Brain microvascular endothelial cell (primary cell): Measurements from ENCODE around the gene PRKRA.

Experiments
- DNase-seq: peaks from one replicate; pipeline ENCODE4 v3.0.0-alpha.2; 2020
- H3K27ac ChIP-seq: fragments of 250-450 bp; sonication (Bioruptor Pico); 2 replicates; pipeline ENCODE4 v1.5.1; 2020; ENCODE audit warnings: mild to moderate bottlenecking, moderate library complexity
- H3K27me3 ChIP-seq: fragments of 250-450 bp; sonication (Bioruptor Pico); replicated peaks from 2 replicates; pipeline ENCODE4 v1.5.1; 2020; ENCODE audit warnings: mild to moderate bottlenecking
- H3K36me3 ChIP-seq: fragments of 250-450 bp; sonication (Bioruptor Pico); replicated peaks from 2 replicates; pipeline ENCODE4 v1.5.1; 2020; ENCODE audit warnings: mild to moderate bottlenecking
- H3K4me3 ChIP-seq: 2 replicates; pipeline ENCODE4 v1.5.1; 2011; ENCODE audit warnings: low read depth, mild to moderate bottlenecking, control low read depth, low read length, moderate library complexity
- CTCF ChIP-seq: IDR thresholded peaks from 2 replicates; pipeline ENCODE4 v1.5.1; 2011; ENCODE audit warnings: low read depth, mild to moderate bottlenecking, moderate library complexity, low read length, control low read depth, inconsistent platforms; ENCODE audit errors: missing control alignments
- in situ Hi-C: cut with HindIII; loops from 2 replicates; pipeline ENCODE4 v1.10.0; 2017; ENCODE audit warnings: low sequenced_read_pairs, low pct_ligation_motif_present

Gene PRKRA

GRCh38 chr2:178479275-178479616 lies 28.3 kb upstream of the PRKRA start:
- no peaks in the 10 kb centered on the region for H3K27me3 ChIP-seq
- in situ Hi-C loops, result no loop called here
- TF ChIP-seq CTCF, result no peak
- H3K27ac ChIP-seq, result peak overlapping the region; percentile 88
- no peaks in the 10 kb centered on the region for H3K36me3 ChIP-seq
- no peak for DNase-seq
- H3K4me3 ChIP-seq, result peak overlapping the region; percentile 77

GRCh38 chr2:178478439-178479274 lies 27.7 kb upstream of the PRKRA start, which contains the start of gene FKBP7:
Gene FKBP7 (minus strand): TSS chr2:178478600. CDS start chr2:178478499, 101 bp downstream.
- no peaks in the 10 kb centered on the region for H3K36me3 ChIP-seq
- in situ Hi-C loops, result no loop called here
- peak within 1 kb of the TSS; percentile 88 for H3K27ac ChIP-seq
- peak; percentile 84 for TF ChIP-seq CTCF
- H3K27me3 ChIP-seq, result no peaks in the 10 kb centered on the region
- H3K4me3 ChIP-seq, result peak within 1 kb of the TSS; percentile 77
- DNase-seq, result peak; percentile 79

- in situ Hi-C loops, result no loop called here
- no peak for DNase-seq
These were observed 27.1 kb upstream of the PRKRA start for GRCh38 chr2:178478130-178478438.

GRCh38 chr2:178477443-178478129 lies 26.6 kb upstream of the PRKRA start:
- no peak for TF ChIP-seq CTCF
- no peaks in the 10 kb centered on the region for H3K27me3 ChIP-seq
- no peak for DNase-seq
- H3K4me3 ChIP-seq, result peak overlapping the region; percentile 77
- H3K36me3 ChIP-seq, result no peaks in the 10 kb centered on the region
- peak overlapping the region; percentile 88 for H3K27ac ChIP-seq
- in situ Hi-C loops, result no loop called here

More at GRCh38 chr2:178478130-178478438, 27.1 kb upstream of the PRKRA start:
- Histone ChIP-seq H3K4me3 (peak overlapping the region; percentile 77), H3K27ac (peak overlapping the region; percentile 88), H3K36me3 (no peaks in the 10 kb centered on the region), H3K27me3 (no peaks in the 10 kb centered on the region)
- TF ChIP-seq CTCF, result no peak

GRCh38 chr2:178476477-178476876 lies 25.5 kb upstream of the PRKRA start:
- in situ Hi-C loops, result no loop called here
- H3K27ac ChIP-seq, result no peak overlapping the region
- no peaks in the 10 kb centered on the region for H3K27me3 ChIP-seq
- TF ChIP-seq CTCF, result no peak
- peak overlapping the region; percentile 32 for H3K4me3 ChIP-seq
- DNase-seq, result no peak
- no peaks in the 10 kb centered on the region for H3K36me3 ChIP-seq
